ENCODE data around the gene WDR89. TPM values are rescaled to one million over a fixed set of nuclear protein-coding genes. Genes with fewer than 3 reads are reported as not detected.

The WDR89 gene
- total RNA-seq, 8 experiments from 2014 or later: 11.9 to 22.5 (median 16.4) TPM

DNA sequence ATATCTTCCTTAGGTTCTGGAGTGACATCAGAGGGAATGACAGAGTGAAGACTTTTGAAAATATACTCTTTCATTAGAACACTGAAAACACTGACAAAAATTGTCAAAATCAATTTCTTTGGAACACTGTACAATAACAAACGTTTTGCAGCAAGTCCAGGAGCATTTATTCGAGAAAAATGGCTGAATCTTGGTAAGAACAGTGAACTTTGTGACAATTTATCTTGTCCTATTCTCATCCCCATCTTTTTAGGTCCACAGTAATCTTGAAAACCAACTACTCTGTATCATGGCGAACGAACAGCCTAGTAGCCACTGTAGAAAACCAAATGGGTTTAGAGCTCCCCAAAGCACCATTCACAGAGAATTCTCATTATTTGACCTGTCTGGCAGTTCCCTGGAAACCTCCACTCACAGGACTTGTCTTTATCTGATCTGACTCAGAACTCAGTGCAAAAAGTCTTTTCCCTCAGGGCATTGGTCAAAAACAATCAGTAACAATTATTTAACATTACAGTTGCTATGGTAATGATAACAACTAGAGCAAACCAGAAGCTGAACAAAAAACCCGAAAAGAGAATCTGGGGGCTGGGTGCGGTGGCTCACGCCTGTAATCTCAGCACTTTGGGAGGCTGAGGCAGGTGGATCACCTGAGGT, 78.2 kb downstream of the WDR89 start:
- peak in 3 of 8 experiments; percentile 44 to 72 (median 71) for ATAC-seq (replicated peaks in 6 of 8)
- WGBS, 10 experiments: 34 to 90% (median 69%) methylated on average over 3 to 7 of the region's 7 CpGs; no CpG with 5 or more reads in 1 of the 10 experiments
- H3K4me1 ChIP-seq (replicated peaks in 1 of 2): no peaks in the 10 kb centered on the region
- H3K27ac ChIP-seq: no peak overlapping the region
- in situ Hi-C loops (cut with MboI; ENCODE audit: low pct_unique_long_range_greater_than_20kb in 2 of 9, low sequenced_read_pairs in 9 of 9, unreplicated experiment in 9 of 9): no loop called here
- H3K4me3 ChIP-seq: no peak overlapping the region

DNA sequence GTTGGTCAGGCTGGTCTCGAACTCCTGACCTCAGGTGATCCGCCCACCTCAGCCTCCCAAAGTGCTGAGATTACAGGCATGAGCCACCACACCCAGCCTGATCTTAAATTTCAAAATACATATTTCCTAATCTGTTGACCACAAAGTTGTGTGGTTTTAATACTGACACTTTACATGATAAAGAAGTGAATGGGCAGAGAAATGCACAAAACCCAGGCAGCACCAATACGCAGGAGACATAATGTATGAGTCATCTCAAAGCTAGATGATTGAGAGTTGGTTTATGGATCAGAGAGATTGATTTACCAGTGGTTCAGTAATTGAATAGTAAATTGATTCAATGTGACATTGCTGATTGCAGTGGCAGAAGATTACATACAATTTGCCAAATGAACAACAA, 79.3 kb downstream of the WDR89 start:
- peak in 1 of 8 experiments; percentile 11 for ATAC-seq (replicated peaks in 6 of 8)
- H3K4me3 ChIP-seq: no peak overlapping the region
- in situ Hi-C loops (cut with MboI; ENCODE audit: low pct_unique_long_range_greater_than_20kb in 2 of 9, low sequenced_read_pairs in 9 of 9, unreplicated experiment in 9 of 9): no loop called here
- 11 to 100% (median 65%) methylated on average over 1 to 3 of the region's 3 CpGs; no CpG with 5 or more reads in 4 of the 10 experiments for WGBS, 10 experiments
- H3K4me1 ChIP-seq (replicated peaks in 1 of 2): no peaks in the 10 kb centered on the region
- no peak overlapping the region for H3K27ac ChIP-seq

DNA sequence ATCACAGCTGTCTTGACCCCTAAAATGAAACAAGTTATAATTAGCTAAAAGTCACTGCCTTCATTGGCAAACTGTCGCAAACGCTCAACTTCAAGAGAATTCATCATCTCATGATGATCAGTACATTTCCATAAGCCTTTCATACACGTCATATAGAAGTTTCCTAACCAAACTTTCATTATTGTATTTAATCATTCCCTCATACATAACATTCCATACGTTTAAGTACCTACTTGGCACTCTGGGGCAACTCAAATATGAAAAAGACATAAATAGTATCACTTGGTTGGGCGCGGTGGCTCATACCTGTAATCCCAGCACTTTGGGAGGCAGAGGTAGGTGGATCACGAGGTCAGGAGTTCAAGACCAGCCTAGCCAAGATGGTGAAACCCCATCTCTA, 86.1 kb downstream of the WDR89 start:
- in situ Hi-C loops (cut with MboI; ENCODE audit: low pct_unique_long_range_greater_than_20kb in 2 of 9, low sequenced_read_pairs in 9 of 9, unreplicated experiment in 9 of 9): no loop called here
- H3K27ac ChIP-seq: no peak overlapping the region
- ATAC-seq (replicated peaks in 6 of 8): no peak
- no peak overlapping the region for H3K4me3 ChIP-seq
- 40 to 90% (median 72%) methylated on average over 1 to 7 of the region's 7 CpGs; no CpG with 5 or more reads in 1 of the 10 experiments for WGBS, 10 experiments
- H3K4me1 ChIP-seq (replicated peaks in 1 of 2): no peaks in the 10 kb centered on the region

GRCh38 chr14:63551332-63551731, 90.3 kb downstream of the WDR89 start:
- ATAC-seq (replicated peaks in 6 of 8): peak in 3 of 8 experiments; percentile 26 to 89 (median 84)
- in situ Hi-C loops (cut with MboI; ENCODE audit: low pct_unique_long_range_greater_than_20kb in 2 of 9, low sequenced_read_pairs in 9 of 9, unreplicated experiment in 9 of 9): no loop called here
- H3K4me1 ChIP-seq (replicated peaks in 1 of 2): no peaks in the 10 kb centered on the region
- 10 to 72% (median 43%) methylated on average over 1 to 3 of the region's 3 CpGs; no CpG with 5 or more reads in 5 of the 10 experiments for WGBS, 10 experiments
- no peak overlapping the region for H3K27ac ChIP-seq
- H3K4me3 ChIP-seq: no peak overlapping the region

DNA sequence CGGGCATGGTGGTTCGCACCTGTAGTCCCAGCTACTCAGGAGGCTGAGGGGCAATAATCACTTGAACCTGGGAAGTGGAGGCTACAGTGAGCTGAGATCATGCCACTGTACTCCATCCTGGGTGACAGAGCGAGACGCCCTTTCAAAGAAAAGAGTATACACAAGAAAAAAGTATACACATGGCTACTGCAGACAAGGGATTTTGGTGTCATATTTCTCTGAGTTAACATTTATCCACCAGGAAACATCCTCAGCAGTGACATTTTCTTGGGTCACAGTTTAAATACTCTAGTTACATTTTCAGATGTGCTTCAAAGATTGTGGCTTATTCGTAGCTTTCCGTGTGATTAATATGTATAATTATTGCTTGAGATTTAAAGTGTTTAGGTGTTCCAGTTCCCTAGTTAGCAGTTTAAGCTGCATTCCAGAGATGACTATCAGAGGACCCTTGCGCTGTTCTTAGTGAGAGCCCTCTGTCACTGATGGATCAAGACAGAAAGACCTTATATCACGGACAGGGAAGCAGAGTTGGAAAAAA, 93.8 kb downstream of the WDR89 start:
- Histone ChIP-seq H3K27ac (no peak overlapping the region), H3K4me1 (replicated peaks in 1 of 2) (peaks cover 0 to 3% of the 10 kb centered on the region in 2 donors), H3K4me3 (no peak overlapping the region)
- whole genome bisulfite sequencing, 10 experiments: 75 to 100% (median 92%) methylated on average over 1 to 6 of the region's 8 CpGs; no CpG with 5 or more reads in 1 of the 10 experiments
- ATAC-seq (replicated peaks in 6 of 8): no peak
- in situ Hi-C loops (cut with MboI; ENCODE audit: low pct_unique_long_range_greater_than_20kb in 2 of 9, low sequenced_read_pairs in 9 of 9, unreplicated experiment in 9 of 9): loop anchor here in 1 of 9 experiments (10.0 kb wide), 1 partner anchor 163 kb away; no protein-coding TSS in a partner anchor

Other genes with a start within 250 kb of the WDR89 start
- gene PPP2R5E, start 98.5 kb downstream of the WDR89 start, total RNA-seq: 10 to 100 TPM; 10.3 to 39.2 (median 27.6) TPM
- 10 to 100 TPM in 3 of 8 experiments, 1 to 10 TPM in 5; 6.2 to 16.8 (median 8.5) TPM for gene SGPP1, start 86.2 kb upstream of the WDR89 start, total RNA-seq
- gene SYNE2, start 211.1 kb upstream of the WDR89 start, total RNA-seq: 10 to 100 TPM in 6 of 8 experiments, 1 to 10 TPM in 2; 3.6 to 51.3 (median 34.2) TPM